ENCODE measurements around the gene POFUT1. TPM values are rescaled to one million over a fixed set of nuclear protein-coding genes. Genes with fewer than 3 reads are reported as not detected.

POFUT1 gene
- total and polyA plus RNA-seq, 9 of the 15 experiments (the other 6 are each of a cell fraction or from before 2014, with no cell fraction given): 3.5 to 44.7 (median 23.5) TPM

GRCh38 chr20:32206760-32207625 is 687 bp upstream of the POFUT1 start (continued):
- TF ChIP-seq UBTF (IDR thresholded peaks at IDR 0.05; ENCODE audit: borderline replicate concordance in 1 of 2, low read depth in 2 of 2, low read length in 2 of 2) (no peak), SNRNP70 (optimal IDR thresholded peaks at IDR 0.05; ENCODE audit: low read depth, low read length) (no peak), CSDE1 (IDR thresholded peaks at IDR 0.05) (no peak), PTRF (tag; IDR thresholded peaks at IDR 0.05) (no peak), EHMT2 (IDR thresholded peaks at IDR 0.05) (no peak), ZNF24 (IDR thresholded peaks at IDR 0.05) (no peak), GATAD2B (IDR thresholded peaks at IDR 0.05; ENCODE audit: borderline replicate concordance) (no peak), ETV5 (CRISPR knock-in tag; IDR thresholded peaks at IDR 0.05; ENCODE audit: low read depth) (0 out of 2 replicates have a peak, but pooled peaks have one; percentile 32), RFX5 (IDR thresholded peaks at IDR 0.05; ENCODE audit: low read depth, low read length) (no peak), NCOA6 (IDR thresholded peaks at IDR 0.05) (no peak), FOXM1 (IDR thresholded peaks at IDR 0.05; ENCODE audit: low read depth) (0 out of 2 replicates have a peak, but pooled peaks have one; percentile 26), FOXM1 (CRISPR knock-in tag; IDR thresholded peaks at IDR 0.05; ENCODE audit: low read depth) (no peak), MGA (IDR thresholded peaks at IDR 0.05) (no peak), JUNB (CRISPR knock-in tag; conservative IDR thresholded peaks at IDR 0.05) (no peak), DMBX1 (CRISPR knock-in tag; IDR thresholded peaks at IDR 0.05; ENCODE audit: borderline replicate concordance) (no peak)

Data from K562 (cell line).